Neural cell (in vitro differentiated cells): ENCODE results near the gene MOB3B. TPM values are rescaled to one million over a fixed set of nuclear protein-coding genes. Genes with fewer than 3 reads are reported as not detected.

Experiments used
- H2AFZ ChIP-seq: fragments of 200-600, 300-800 bp; sonication (generic), shearing (Covaris generic); 2 replicates; pipeline ENCODE4 v1.6.0; 2014; ENCODE audit warnings: low read depth, mild to moderate bottlenecking, antibody characterized with exemption, low read length, moderate library complexity
- H3F3A ChIP-seq: fragments of 200-600 bp; shearing (Covaris generic); 2 replicates; pipeline ENCODE4 v1.6.1; 2016; ENCODE audit warnings: mild to moderate bottlenecking, moderate library complexity, mixed read lengths, antibody characterized with exemption, low read length; ENCODE audit not compliant: insufficient read depth, poor library complexity, severe bottlenecking
- H3K27ac ChIP-seq: fragments of 200-600, 300-800 bp; sonication (generic), shearing (Covaris generic); 2 replicates; pipeline ENCODE4 v1.5.1; 2014; ENCODE audit warnings: mild to moderate bottlenecking, low read length, moderate library complexity
- H3K27me3 ChIP-seq: fragments of 300-800, 200-600 bp; sonication (generic), shearing (Covaris generic); 2 replicates; pipeline ENCODE4 v1.6.0; 2014; ENCODE audit warnings: mild to moderate bottlenecking, low read depth, low read length, moderate library complexity; ENCODE audit not compliant: insufficient read depth
- H3K36me3 ChIP-seq: fragments of 300-800, 200-600 bp; sonication (generic), shearing (Covaris generic); 2 replicates; pipeline ENCODE4 v1.5.1; 2014; ENCODE audit warnings: mild to moderate bottlenecking, antibody characterized with exemption, low read length, moderate library complexity; ENCODE audit not compliant: insufficient read depth
- H3K4me2 ChIP-seq: fragments of 300-800, 200-600 bp; sonication (generic), shearing (Covaris generic); 2 replicates; pipeline ENCODE4 v1.6.0; 2014; ENCODE audit warnings: mild to moderate bottlenecking, low read length
- H3K4me3 ChIP-seq: fragments of 300-800, 200-600 bp; sonication (generic), shearing (Covaris generic); 2 replicates; pipeline ENCODE4 v1.5.1; 2014; ENCODE audit warnings: mild to moderate bottlenecking, low read length, moderate library complexity
- H3K79me2 ChIP-seq: fragments of 200-600 bp; shearing (Covaris generic); replicated peaks from 2 replicates; pipeline ENCODE4 v1.6.0; 2014; ENCODE audit warnings: mild to moderate bottlenecking, low read length, moderate library complexity; ENCODE audit not compliant: insufficient read depth
- H3K9ac ChIP-seq: fragments of 300-800, 200-600 bp; sonication (generic), shearing (Covaris generic); 2 replicates; pipeline ENCODE4 v1.6.1; 2016; ENCODE audit warnings: mild to moderate bottlenecking, low read length, mixed read lengths
- H3K9me2 ChIP-seq: fragments of 200-600 bp; shearing (Covaris generic); 2 replicates; pipeline ENCODE4 v1.6.1; 2016; ENCODE audit warnings: mild to moderate bottlenecking, low read length, mixed read lengths; ENCODE audit not compliant: insufficient read depth
- H3K9me3 ChIP-seq: fragments of 200-600, 300-800 bp; sonication (generic), shearing (Covaris generic); 2 replicates; pipeline ENCODE4 v1.6.1; 2016; ENCODE audit warnings: mild to moderate bottlenecking, mixed run types, low read length, moderate library complexity, mixed read lengths
- H4K20me1 ChIP-seq: fragments of 200-600 bp; shearing (Covaris generic); 2 replicates; pipeline ENCODE4 v1.6.1; 2016; ENCODE audit warnings: mild to moderate bottlenecking, mixed run types; ENCODE audit not compliant: insufficient read depth
- EP300 ChIP-seq: fragments of 450-650 bp; conservative IDR thresholded peaks from 2 replicates; pipeline ENCODE4 v1.6.1; 2014; ENCODE audit warnings: antibody characterized with exemption, mild to moderate bottlenecking, moderate library complexity; ENCODE audit not compliant: poor library complexity, severe bottlenecking
- EZH2 ChIP-seq: fragments of 200-600, 300-800 bp; shearing (Covaris generic), sonication (generic); IDR thresholded peaks from 2 replicates; pipeline ENCODE4 v1.6.1; 2014; ENCODE audit warnings: antibody characterized with exemption, low read length, borderline replicate concordance, mild to moderate bottlenecking; ENCODE audit not compliant: insufficient read depth, poor library complexity, severe bottlenecking
- MXI1 ChIP-seq: fragments of 450-650 bp; conservative IDR thresholded peaks from 2 replicates; pipeline ENCODE4 v1.6.1; 2014; ENCODE audit warnings: antibody characterized with exemption, mild to moderate bottlenecking; ENCODE audit not compliant: poor library complexity, severe bottlenecking
- POLR2AphosphoS5 ChIP-seq: IDR thresholded peaks from 2 replicates; pipeline ENCODE4 v1.6.1; 2012
- RAD21 ChIP-seq: fragments of 450-650 bp; conservative IDR thresholded peaks from 2 replicates; pipeline ENCODE4 v1.6.1; 2014; ENCODE audit warnings: antibody characterized with exemption, mild to moderate bottlenecking, moderate library complexity
- SMC3 ChIP-seq: fragments of 450-650 bp; conservative IDR thresholded peaks from 2 replicates; pipeline ENCODE4 v1.6.1; 2014; ENCODE audit warnings: antibody characterized with exemption, mild to moderate bottlenecking, moderate library complexity; ENCODE audit not compliant: poor library complexity
- TAF1 ChIP-seq: IDR thresholded peaks from 2 replicates; pipeline ENCODE4 v1.6.1; 2012; ENCODE audit warnings: low read depth
- polyA plus RNA-seq: library from polyadenylated mRNA; depleted of rRNA; stranded (reverse); fragments of >200 nt; gene quantifications from 2 replicates; pipeline ENCODE4 v1.2.3, GENCODE V29; 2014
- TF ChIP-seq, protein P1 (sequence below): fragments of 450-650 bp; IDR thresholded peaks from 2 replicates; pipeline ENCODE4 v1.5.1; 2014; ENCODE audit warnings: antibody characterized with exemption, mild to moderate bottlenecking, moderate library complexity; ENCODE audit not compliant: poor library complexity, severe bottlenecking
- TF ChIP-seq, protein P2 (sequence below): IDR thresholded peaks from 2 replicates; pipeline ENCODE4 v1.6.1; 2012; ENCODE audit warnings: borderline replicate concordance

The MOB3B gene
- polyA plus RNA-seq, 1 donor from 2014 or later, result 1.8 TPM

DNA sequence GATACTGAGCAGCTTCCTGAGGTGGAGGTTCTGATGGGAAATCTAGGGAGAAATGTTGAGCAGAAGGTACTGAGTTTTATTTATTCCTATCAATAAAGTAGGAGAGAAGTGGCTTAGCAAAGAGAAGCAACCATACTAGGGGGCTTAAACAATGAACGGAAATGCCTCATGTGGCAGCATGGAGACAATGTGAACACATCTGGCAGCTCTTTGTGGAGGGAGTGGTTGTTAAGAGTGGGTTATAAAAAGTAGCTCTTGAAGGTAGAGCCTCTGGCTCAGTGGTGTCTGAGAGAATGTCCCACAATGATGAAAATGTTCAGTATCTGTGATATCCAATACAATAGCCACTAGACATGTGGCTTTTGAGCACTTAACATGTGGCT lies 179.9 kb downstream of the MOB3B start:
- TF ChIP-seq, protein P1, sequence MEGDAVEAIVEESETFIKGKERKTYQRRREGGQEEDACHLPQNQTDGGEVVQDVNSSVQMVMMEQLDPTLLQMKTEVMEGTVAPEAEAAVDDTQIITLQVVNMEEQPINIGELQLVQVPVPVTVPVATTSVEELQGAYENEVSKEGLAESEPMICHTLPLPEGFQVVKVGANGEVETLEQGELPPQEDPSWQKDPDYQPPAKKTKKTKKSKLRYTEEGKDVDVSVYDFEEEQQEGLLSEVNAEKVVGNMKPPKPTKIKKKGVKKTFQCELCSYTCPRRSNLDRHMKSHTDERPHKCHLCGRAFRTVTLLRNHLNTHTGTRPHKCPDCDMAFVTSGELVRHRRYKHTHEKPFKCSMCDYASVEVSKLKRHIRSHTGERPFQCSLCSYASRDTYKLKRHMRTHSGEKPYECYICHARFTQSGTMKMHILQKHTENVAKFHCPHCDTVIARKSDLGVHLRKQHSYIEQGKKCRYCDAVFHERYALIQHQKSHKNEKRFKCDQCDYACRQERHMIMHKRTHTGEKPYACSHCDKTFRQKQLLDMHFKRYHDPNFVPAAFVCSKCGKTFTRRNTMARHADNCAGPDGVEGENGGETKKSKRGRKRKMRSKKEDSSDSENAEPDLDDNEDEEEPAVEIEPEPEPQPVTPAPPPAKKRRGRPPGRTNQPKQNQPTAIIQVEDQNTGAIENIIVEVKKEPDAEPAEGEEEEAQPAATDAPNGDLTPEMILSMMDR, result no peak
- TF ChIP-seq EZH2, result no peak
- TF ChIP-seq, protein P2, sequence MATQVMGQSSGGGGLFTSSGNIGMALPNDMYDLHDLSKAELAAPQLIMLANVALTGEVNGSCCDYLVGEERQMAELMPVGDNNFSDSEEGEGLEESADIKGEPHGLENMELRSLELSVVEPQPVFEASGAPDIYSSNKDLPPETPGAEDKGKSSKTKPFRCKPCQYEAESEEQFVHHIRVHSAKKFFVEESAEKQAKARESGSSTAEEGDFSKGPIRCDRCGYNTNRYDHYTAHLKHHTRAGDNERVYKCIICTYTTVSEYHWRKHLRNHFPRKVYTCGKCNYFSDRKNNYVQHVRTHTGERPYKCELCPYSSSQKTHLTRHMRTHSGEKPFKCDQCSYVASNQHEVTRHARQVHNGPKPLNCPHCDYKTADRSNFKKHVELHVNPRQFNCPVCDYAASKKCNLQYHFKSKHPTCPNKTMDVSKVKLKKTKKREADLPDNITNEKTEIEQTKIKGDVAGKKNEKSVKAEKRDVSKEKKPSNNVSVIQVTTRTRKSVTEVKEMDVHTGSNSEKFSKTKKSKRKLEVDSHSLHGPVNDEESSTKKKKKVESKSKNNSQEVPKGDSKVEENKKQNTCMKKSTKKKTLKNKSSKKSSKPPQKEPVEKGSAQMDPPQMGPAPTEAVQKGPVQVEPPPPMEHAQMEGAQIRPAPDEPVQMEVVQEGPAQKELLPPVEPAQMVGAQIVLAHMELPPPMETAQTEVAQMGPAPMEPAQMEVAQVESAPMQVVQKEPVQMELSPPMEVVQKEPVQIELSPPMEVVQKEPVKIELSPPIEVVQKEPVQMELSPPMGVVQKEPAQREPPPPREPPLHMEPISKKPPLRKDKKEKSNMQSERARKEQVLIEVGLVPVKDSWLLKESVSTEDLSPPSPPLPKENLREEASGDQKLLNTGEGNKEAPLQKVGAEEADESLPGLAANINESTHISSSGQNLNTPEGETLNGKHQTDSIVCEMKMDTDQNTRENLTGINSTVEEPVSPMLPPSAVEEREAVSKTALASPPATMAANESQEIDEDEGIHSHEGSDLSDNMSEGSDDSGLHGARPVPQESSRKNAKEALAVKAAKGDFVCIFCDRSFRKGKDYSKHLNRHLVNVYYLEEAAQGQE, result no peak
- Histone ChIP-seq H2AFZ (no peak overlapping the region), H3K27me3 (no peaks in the 10 kb centered on the region), H3K4me2 (no peak overlapping the region), H4K20me1 (no peaks in the 10 kb centered on the region), H3K27ac (no peak overlapping the region), H3K9me2 (no peaks in the 10 kb centered on the region), H3K9me3 (no peaks in the 10 kb centered on the region), H3F3A (no peaks in the 10 kb centered on the region), H3K36me3 (no peaks in the 10 kb centered on the region), H3K9ac (no peak overlapping the region), H3K4me3 (no peak overlapping the region), H3K79me2 (no peaks in the 10 kb centered on the region)

DNA sequence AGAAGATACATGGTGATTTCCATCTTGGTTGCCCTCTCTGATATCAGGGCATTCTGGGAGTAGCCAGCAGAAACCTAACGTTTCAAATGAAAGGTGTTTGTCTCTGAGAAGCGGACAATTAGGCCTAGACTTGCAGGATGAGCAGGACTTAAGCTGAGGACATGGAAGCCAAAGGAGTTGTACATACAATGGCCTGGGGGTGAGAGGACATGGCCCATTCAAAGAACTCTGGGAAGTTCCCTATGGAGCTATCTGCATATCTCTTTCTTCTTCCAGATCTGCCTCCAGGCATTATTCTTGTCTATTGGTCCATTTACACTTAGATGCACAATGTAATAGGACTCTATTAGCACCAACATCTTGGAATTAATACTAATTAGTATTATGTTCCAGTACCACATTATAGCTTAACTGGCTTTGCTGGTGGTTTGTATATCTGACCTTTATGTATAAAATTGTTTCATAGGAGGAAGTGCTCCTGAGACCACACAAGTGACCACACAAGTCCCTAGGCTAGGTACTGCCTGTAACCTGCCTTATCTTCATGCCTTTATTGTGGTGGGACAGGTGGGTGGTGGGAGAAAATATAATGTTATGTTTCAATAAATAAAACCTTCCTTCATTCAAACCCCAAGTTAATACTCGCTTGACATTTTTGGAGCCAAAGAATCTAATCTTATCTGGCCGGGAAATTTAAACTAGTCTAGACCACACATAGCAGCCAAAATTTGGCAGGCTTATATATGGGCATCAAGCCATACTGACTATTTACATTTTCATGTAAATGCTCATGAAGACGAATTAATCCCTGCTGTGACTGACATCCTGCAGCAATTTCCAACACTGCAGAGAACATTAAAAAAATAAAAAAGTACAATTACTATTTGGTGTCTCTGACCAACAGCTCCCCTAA lies 180.6 kb downstream of the MOB3B start:
- H3K4me2 ChIP-seq, result no peak overlapping the region
- H3K9ac ChIP-seq, result no peak overlapping the region
- no peaks in the 10 kb centered on the region for H3F3A ChIP-seq
- no peaks in the 10 kb centered on the region for H3K79me2 ChIP-seq
- no peak overlapping the region for H3K27ac ChIP-seq
- H4K20me1 ChIP-seq, result no peaks in the 10 kb centered on the region
- no peaks in the 10 kb centered on the region for H3K36me3 ChIP-seq
- H3K9me2 ChIP-seq, result no peaks in the 10 kb centered on the region
- H3K27me3 ChIP-seq, result no peaks in the 10 kb centered on the region
- no peaks in the 10 kb centered on the region for H3K9me3 ChIP-seq
- TF ChIP-seq, protein P1, result no peak
- no peak for TF ChIP-seq EZH2
- TF ChIP-seq RAD21, result no peak
- TF ChIP-seq SMC3, result no peak
- TF ChIP-seq POLR2AphosphoS5, result no peak
- TF ChIP-seq MXI1, result no peak
- TF ChIP-seq TAF1, result no peak
- TF ChIP-seq EP300, result no peak
- TF ChIP-seq, protein P2, result no peak
- H3K4me3 ChIP-seq, result no peak overlapping the region
- H2AFZ ChIP-seq, result no peak overlapping the region
